ENCODE measurements around the gene POTED. TPM values are rescaled to one million over a fixed set of nuclear protein-coding genes. Genes with fewer than 3 reads are reported as not detected.
"Not testable (repeated sequence)": the region's sequence is repeated elsewhere in the genome, so short reads cannot be mapped to it uniquely, and the experiment has no call there.

The POTED gene
- not detected for polyA plus RNA-seq (2012; ENCODE audit: insufficient read length, low read depth)

GRCh38 chr21:13609477-13609876 lies at the start of gene POTED:
POTED (plus strand) TSS chr21:13609777; CDS start chr21:13610229, 452 bp downstream.
- not testable (repeated sequence) for TF ChIP-seq FOXP2 (optimal IDR thresholded peaks at IDR 0.05; ENCODE audit: borderline replicate concordance, extremely low read depth, extremely low read length, insufficient read depth); SIN3A (IDR thresholded peaks at IDR 0.05; ENCODE audit: borderline replicate concordance, insufficient read depth, low read length)
- TF ChIP-seq, protein P1, sequence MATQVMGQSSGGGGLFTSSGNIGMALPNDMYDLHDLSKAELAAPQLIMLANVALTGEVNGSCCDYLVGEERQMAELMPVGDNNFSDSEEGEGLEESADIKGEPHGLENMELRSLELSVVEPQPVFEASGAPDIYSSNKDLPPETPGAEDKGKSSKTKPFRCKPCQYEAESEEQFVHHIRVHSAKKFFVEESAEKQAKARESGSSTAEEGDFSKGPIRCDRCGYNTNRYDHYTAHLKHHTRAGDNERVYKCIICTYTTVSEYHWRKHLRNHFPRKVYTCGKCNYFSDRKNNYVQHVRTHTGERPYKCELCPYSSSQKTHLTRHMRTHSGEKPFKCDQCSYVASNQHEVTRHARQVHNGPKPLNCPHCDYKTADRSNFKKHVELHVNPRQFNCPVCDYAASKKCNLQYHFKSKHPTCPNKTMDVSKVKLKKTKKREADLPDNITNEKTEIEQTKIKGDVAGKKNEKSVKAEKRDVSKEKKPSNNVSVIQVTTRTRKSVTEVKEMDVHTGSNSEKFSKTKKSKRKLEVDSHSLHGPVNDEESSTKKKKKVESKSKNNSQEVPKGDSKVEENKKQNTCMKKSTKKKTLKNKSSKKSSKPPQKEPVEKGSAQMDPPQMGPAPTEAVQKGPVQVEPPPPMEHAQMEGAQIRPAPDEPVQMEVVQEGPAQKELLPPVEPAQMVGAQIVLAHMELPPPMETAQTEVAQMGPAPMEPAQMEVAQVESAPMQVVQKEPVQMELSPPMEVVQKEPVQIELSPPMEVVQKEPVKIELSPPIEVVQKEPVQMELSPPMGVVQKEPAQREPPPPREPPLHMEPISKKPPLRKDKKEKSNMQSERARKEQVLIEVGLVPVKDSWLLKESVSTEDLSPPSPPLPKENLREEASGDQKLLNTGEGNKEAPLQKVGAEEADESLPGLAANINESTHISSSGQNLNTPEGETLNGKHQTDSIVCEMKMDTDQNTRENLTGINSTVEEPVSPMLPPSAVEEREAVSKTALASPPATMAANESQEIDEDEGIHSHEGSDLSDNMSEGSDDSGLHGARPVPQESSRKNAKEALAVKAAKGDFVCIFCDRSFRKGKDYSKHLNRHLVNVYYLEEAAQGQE (IDR thresholded peaks at IDR 0.05; ENCODE audit: insufficient read depth in 1 of 2, low read depth in 2 of 2, low read length in 2 of 2), result not testable (repeated sequence)

Measured in PFSK-1 (cell line).